ENCODE results near the gene COL6A3.

The COL6A3 gene

GRCh38 chr2:237456200-237456843 is 42.4 kb upstream of the COL6A3 start:
- Histone ChIP-seq H3K4me3 (ENCODE audit: low read length) (no peak overlapping the region), H4K20me1 (ENCODE audit: control insufficient read depth, insufficient read depth, low read depth, low read length) (no peaks in the 10 kb centered on the region), H3F3A (ENCODE audit: control insufficient read depth, insufficient read depth) (no peaks in the 10 kb centered on the region), H3K4me1 (ENCODE audit: control insufficient read depth, low read length) (no peaks in the 10 kb centered on the region), H3K9me3 (ENCODE audit: control insufficient read depth, insufficient read depth, low read length) (no peaks in the 10 kb centered on the region), H3K79me2 (ENCODE audit: control insufficient read depth, low read length) (no peaks in the 10 kb centered on the region), H3K4me2 (ENCODE audit: low read length) (no peak overlapping the region), H3K36me3 (ENCODE audit: control insufficient read depth, low read length) (no peaks in the 10 kb centered on the region), H3K27me3 (ENCODE audit: control insufficient read depth, low read length) (0 out of 2 replicates have a peak, but pooled peaks cover 2% of the 10 kb centered on the region), H3K9me2 (replicated peaks; ENCODE audit: control insufficient read depth, low read length) (no peaks in the 10 kb centered on the region), H3K27ac (ENCODE audit: low read depth, low read length) (no peak overlapping the region)
- TF ChIP-seq EZH2phosphoT487 (IDR thresholded peaks at IDR 0.05; ENCODE audit: borderline replicate concordance, low read length) = no peak
- no peak for TF ChIP-seq CTCF (IDR thresholded peaks at IDR 0.05; ENCODE audit: low read depth, low read length, poor library complexity, severe bottlenecking)

GRCh38 chr2:237455764-237456163 is 41.8 kb upstream of the COL6A3 start:
- no peak overlapping the region for H3K4me3 ChIP-seq (ENCODE audit: low read length)

GRCh38 chr2:237453671-237454070 is 39.7 kb upstream of the COL6A3 start:
- Histone ChIP-seq H3F3A (ENCODE audit: control insufficient read depth, insufficient read depth) (no peaks in the 10 kb centered on the region), H3K79me2 (ENCODE audit: control insufficient read depth, low read length) (no peaks in the 10 kb centered on the region), H3K4me3 (ENCODE audit: low read length) (no peak overlapping the region), H3K4me1 (ENCODE audit: control insufficient read depth, low read length) (no peaks in the 10 kb centered on the region), H3K36me3 (ENCODE audit: control insufficient read depth, low read length) (no peaks in the 10 kb centered on the region), H3K27me3 (ENCODE audit: control insufficient read depth, low read length) (0 out of 2 replicates have a peak, but pooled peaks cover 2% of the 10 kb centered on the region), H3K27ac (ENCODE audit: low read depth, low read length) (no peak overlapping the region), H3K9me2 (replicated peaks; ENCODE audit: control insufficient read depth, low read length) (no peaks in the 10 kb centered on the region), H4K20me1 (ENCODE audit: control insufficient read depth, insufficient read depth, low read depth, low read length) (no peaks in the 10 kb centered on the region), H3K4me2 (ENCODE audit: low read length) (no peak overlapping the region), H3K9me3 (ENCODE audit: control insufficient read depth, insufficient read depth, low read length) (no peaks in the 10 kb centered on the region)
- TF ChIP-seq CTCF (IDR thresholded peaks at IDR 0.05; ENCODE audit: low read depth, low read length, poor library complexity, severe bottlenecking) (no peak), EZH2phosphoT487 (IDR thresholded peaks at IDR 0.05; ENCODE audit: borderline replicate concordance, low read length) (no peak)

More at GRCh38 chr2:237455764-237456163, 41.8 kb upstream of the COL6A3 start:
- H3K4me2 ChIP-seq (ENCODE audit: low read length) = no peak overlapping the region
- H3K79me2 ChIP-seq (ENCODE audit: control insufficient read depth, low read length) = no peaks in the 10 kb centered on the region
- H4K20me1 ChIP-seq (ENCODE audit: control insufficient read depth, insufficient read depth, low read depth, low read length) = no peaks in the 10 kb centered on the region
- no peak overlapping the region for H3K27ac ChIP-seq (ENCODE audit: low read depth, low read length)
- TF ChIP-seq EZH2phosphoT487 (IDR thresholded peaks at IDR 0.05; ENCODE audit: borderline replicate concordance, low read length) (no peak), CTCF (IDR thresholded peaks at IDR 0.05; ENCODE audit: low read depth, low read length, poor library complexity, severe bottlenecking) (no peak)
- no peaks in the 10 kb centered on the region for H3K36me3 ChIP-seq (ENCODE audit: control insufficient read depth, low read length)
- H3K27me3 ChIP-seq (ENCODE audit: control insufficient read depth, low read length) = 0 out of 2 replicates have a peak, but pooled peaks cover 2% of the 10 kb centered on the region
- H3K4me1 ChIP-seq (ENCODE audit: control insufficient read depth, low read length) = no peaks in the 10 kb centered on the region
- H3K9me3 ChIP-seq (ENCODE audit: control insufficient read depth, insufficient read depth, low read length) = no peaks in the 10 kb centered on the region
- no peaks in the 10 kb centered on the region for H3F3A ChIP-seq (ENCODE audit: control insufficient read depth, insufficient read depth)
- no peaks in the 10 kb centered on the region for H3K9me2 ChIP-seq (replicated peaks; ENCODE audit: control insufficient read depth, low read length)

All from DOHH2 (cell line).